SK-N-SH (cell line): ENCODE measurements around the gene TOR1AIP1. TPM values are rescaled to one million over a fixed set of nuclear protein-coding genes. Genes with fewer than 3 reads are reported as not detected.
A peak's percentile ranks its signal among the peaks of the same experiment; 100 is the strongest.

Experiments used
- CTCF ChIA-PET: fragments of 300-600, 350-600 bp; formaldehyde crosslinking; extraction: SDS; loops from one replicate; lab custom pipeline; 2021; lab: Yijun Ruan, JAX
- POLR2A ChIA-PET: fragments of 350-600 bp; sonication (Branson Sonifier 250); formaldehyde crosslinking; extraction: SDS; loops from one replicate; lab custom pipeline; 2020; ENCODE audit warnings: antibody characterized with exemption, inconsistent platforms; lab: Yijun Ruan, JAX
- DNase-seq: peaks from one replicate; pipeline ENCODE4 v3.0.0; 2012
- H2AFZ ChIP-seq: fragments of 200-600 bp; sonication (generic); 2 replicates; pipeline ENCODE4 v1.8.1; 2016; ENCODE audit warnings: antibody characterized with exemption, mild to moderate bottlenecking, low read depth
- H3F3A ChIP-seq: fragments of 200-600 bp; sonication (generic); replicated peaks from 2 replicates; pipeline ENCODE3; 2016; ENCODE audit warnings: antibody characterized with exemption, mild to moderate bottlenecking; ENCODE audit not compliant: insufficient read depth
- H3K27ac ChIP-seq, 2 experiments: fragments of 200-500 bp in 1 of 2; fragments of 200-600 bp in 1 of 2; sonication (Bioruptor generic) in 1 of 2; sonication (generic), shearing (Covaris generic) in 1 of 2; 2 replicates each; pipeline versions ENCODE4 v1.5.1 to v1.6.1; 2014 to 2016; ENCODE audit warnings: low read depth in 2 of 2, inconsistent platforms in 1 of 2, low read length in 1 of 2, mild to moderate bottlenecking in 1 of 2, mixed read lengths in 1 of 2
- H3K27me3 ChIP-seq: fragments of 200-600 bp; sonication (generic), shearing (Covaris generic); 2 replicates; pipeline ENCODE4 v1.6.1; 2016; ENCODE audit warnings: mixed run types; ENCODE audit not compliant: insufficient read depth
- H3K36me3 ChIP-seq, 2 experiments: fragments of 200-500 bp in 1 of 2; fragments of 200-600 bp in 1 of 2; sonication (Bioruptor generic) in 1 of 2; sonication (generic) in 1 of 2; replicated peaks in 1 of 2; 2 replicates each; pipeline versions ENCODE3 to v1.5.1; 2014 to 2016; ENCODE audit warnings: low read length in 1 of 2, mild to moderate bottlenecking in 1 of 2; ENCODE audit not compliant: insufficient read depth in 2 of 2, control insufficient read depth in 1 of 2
- H3K4me1 ChIP-seq, 2 experiments: fragments of 200-500 bp in 1 of 2; fragments of 200-600 bp in 1 of 2; sonication (Bioruptor generic) in 1 of 2; sonication (generic), shearing (Covaris generic) in 1 of 2; 2 replicates each; pipeline versions ENCODE4 v1.5.1 to v1.6.1; 2014 to 2016; ENCODE audit warnings: low read depth in 1 of 2, low read length in 1 of 2, mixed run types in 1 of 2; ENCODE audit not compliant: insufficient read depth in 2 of 2, control insufficient read depth in 1 of 2
- H3K4me2 ChIP-seq: fragments of 200-600 bp; sonication (generic), shearing (Covaris generic); 2 replicates; pipeline ENCODE4 v1.6.1; 2017; ENCODE audit warnings: mixed run types
- H3K4me3 ChIP-seq, 2 experiments: fragments of 200-500 bp in 1 of 2; fragments of 200-600 bp in 1 of 2; sonication (Bioruptor generic) in 1 of 2; sonication (generic), shearing (Covaris generic) in 1 of 2; 2 replicates each; pipeline versions ENCODE4 v1.5.1 to v1.8.1; 2014 to 2016; ENCODE audit warnings: low read depth in 2 of 2, inconsistent platforms in 1 of 2, low read length in 1 of 2, mild to moderate bottlenecking in 1 of 2, mixed read lengths in 1 of 2, moderate library complexity in 1 of 2
- H3K79me2 ChIP-seq: fragments of 200-600 bp; sonication (generic); 2 replicates; pipeline ENCODE4 v1.8.1; 2017; ENCODE audit warnings: mild to moderate bottlenecking; ENCODE audit not compliant: insufficient read depth
- H3K9ac ChIP-seq: fragments of 200-600 bp; sonication (generic); 2 replicates; pipeline ENCODE4 v1.6.1; 2017; ENCODE audit warnings: mixed run types
- H3K9me2 ChIP-seq: fragments of 200-600 bp; sonication (generic); 2 replicates; pipeline ENCODE4 v1.6.1; 2017; ENCODE audit warnings: mixed run types
- H3K9me3 ChIP-seq: fragments of 200-600 bp; sonication (generic); 2 replicates; pipeline ENCODE4 v1.6.1; 2017; ENCODE audit warnings: mixed run types, mild to moderate bottlenecking, moderate library complexity
- H4K20me1 ChIP-seq: fragments of 200-600 bp; sonication (generic); 2 replicates; pipeline ENCODE4 v1.6.1; 2017; ENCODE audit warnings: mild to moderate bottlenecking, mixed run types; ENCODE audit not compliant: insufficient read depth
- CTCF ChIP-seq: fragments of 200-600 bp; sonication (generic); IDR thresholded peaks from 2 replicates; pipeline ENCODE4 v1.6.1; 2017; ENCODE audit warnings: antibody characterized with exemption, mild to moderate bottlenecking, moderate library complexity
- FOXJ3 ChIP-seq: sonication (generic); formaldehyde crosslinking; IDR thresholded peaks from 2 replicates; pipeline ENCODE4 v1.5.1; 2020; ENCODE audit warnings: mild to moderate bottlenecking, missing genetic modification reagents
- GABPA ChIP-seq: IDR thresholded peaks from 2 replicates; pipeline ENCODE4 v1.4.0; 2012; ENCODE audit warnings: low read depth, mild to moderate bottlenecking
- IRF3 ChIP-seq: fragments of 150-350 bp; IDR thresholded peaks from 2 replicates; pipeline ENCODE4 v1.6.1; 2016; ENCODE audit warnings: mild to moderate bottlenecking, low read depth, low read length
- JUND ChIP-seq: IDR thresholded peaks from 2 replicates; pipeline ENCODE4 v1.4.0; 2012
- MXI1 ChIP-seq: IDR thresholded peaks from 2 replicates; pipeline ENCODE4 v1.6.1; 2012; ENCODE audit warnings: mild to moderate bottlenecking, low read depth, low read length, improper control_type of control experiment
- NFIC ChIP-seq: IDR thresholded peaks from 2 replicates; pipeline ENCODE4 v1.4.0; 2012; ENCODE audit warnings: borderline replicate concordance
- NRF1 ChIP-seq: IDR thresholded peaks from 2 replicates; pipeline ENCODE4 v1.6.1; 2012; ENCODE audit warnings: low read depth, mild to moderate bottlenecking, low read length
- PBX3 ChIP-seq: IDR thresholded peaks from 2 replicates; pipeline ENCODE4; 2012
- RAD21 ChIP-seq: IDR thresholded peaks from 2 replicates; pipeline ENCODE4 v1.6.1; 2012; ENCODE audit warnings: mild to moderate bottlenecking, low read length
- RCOR1 ChIP-seq: fragments of 150-350 bp; IDR thresholded peaks from 2 replicates; pipeline ENCODE4 v1.6.1; 2017; ENCODE audit warnings: antibody characterized with exemption, low read length
- RFX5 ChIP-seq: IDR thresholded peaks from 2 replicates; pipeline ENCODE4 v1.6.1; 2012; ENCODE audit warnings: mild to moderate bottlenecking, improper control_type of control experiment, low read length
- RXRA ChIP-seq: IDR thresholded peaks from 2 replicates; pipeline ENCODE4 v1.4.0; 2012; ENCODE audit warnings: low read depth, mild to moderate bottlenecking, borderline replicate concordance
- TCF12 ChIP-seq: IDR thresholded peaks from 2 replicates; pipeline ENCODE4 v1.4.0; 2012
- TEAD4 ChIP-seq: IDR thresholded peaks from 2 replicates; pipeline ENCODE4 v1.4.0; 2012; ENCODE audit warnings: mild to moderate bottlenecking, borderline replicate concordance; ENCODE audit not compliant: insufficient read depth
- USF1 ChIP-seq: IDR thresholded peaks from 2 replicates; pipeline ENCODE4 v1.4.0; 2012; ENCODE audit warnings: low read depth, borderline replicate concordance
- USF2 ChIP-seq: fragments of 150-350 bp; IDR thresholded peaks from 2 replicates; pipeline ENCODE4 v1.6.1; 2017; ENCODE audit warnings: antibody characterized with exemption, low read length, low read depth, borderline replicate concordance
- YY1 ChIP-seq: IDR thresholded peaks from 2 replicates; pipeline ENCODE4 v1.4.0; 2012; ENCODE audit warnings: low read depth, mild to moderate bottlenecking
- WGBS: methylation state at CpG from one replicate; pipeline ENCODE4 v1.1.6; 2017; ENCODE audit warnings: low lambda C conversion rate; 5-methylcytosine and 5-hydroxymethylcytosine counted together
- polyA plus RNA-seq, 3 experiments: library from polyadenylated mRNA; depleted of rRNA; stranded (reverse); fragments of >200 nt; gene quantifications; 2 replicates each; pipeline ENCODE4 v1.2.3, GENCODE V29; 2012

TOR1AIP1 gene
- polyA plus RNA-seq, 1 of the 3 experiments (the other 2 are of a cell fraction) = 11.8 TPM

- H3K9me3 ChIP-seq = no peaks in the 10 kb centered on the region
- no peak for DNase-seq
- WGBS = 5% methylated on average over 3 of the region's 10 CpGs
- H3K27ac ChIP-seq = peak overlapping the region; percentile 75 to 91
- peak overlapping the region; percentile 74 for H3K4me2 ChIP-seq
- H3K9ac ChIP-seq = peak overlapping the region; percentile 94
- H3K4me1 ChIP-seq = peaks cover 0 to 17% of the 10 kb centered on the region in 2 experiments; a peak in 3 of 4 replicates
- CTCF ChIA-PET = interaction anchor here (0.7 to 2.1 kb wide), 5 partner anchors 11 to 226 kb away, joined by 3 to 8 read pairs (median 3); no protein-coding TSS in a partner anchor
- no peaks in the 10 kb centered on the region for H3K27me3 ChIP-seq
- H4K20me1 ChIP-seq = peaks cover 17% of the 10 kb centered on the region
- no peaks in the 10 kb centered on the region for H3K9me2 ChIP-seq
- H3F3A ChIP-seq = peaks cover 7% of the 10 kb centered on the region
- peak overlapping the region; percentile 91 to 98 for H3K4me3 ChIP-seq
- H2AFZ ChIP-seq = peak overlapping the region; percentile 81
- peaks cover 55% of the 10 kb centered on the region for H3K79me2 ChIP-seq
- no peaks in the 10 kb centered on the region for H3K36me3 ChIP-seq
- POLR2A ChIA-PET = no interaction called here
- TF ChIP-seq USF2 = no peak
- no peak for TF ChIP-seq NFIC
- no peak for TF ChIP-seq IRF3
- TF ChIP-seq, all 33 proteins: peak for 0
These were observed 73.2 kb downstream of the TOR1AIP1 start for GRCh38 chr1:179955287-179955680.

- CTCF ChIA-PET = interaction anchor here (0.7 to 2.1 kb wide), 4 partner anchors 10 to 226 kb away, joined by 3 to 8 read pairs (median 4); no protein-coding TSS in a partner anchor
- Histone ChIP-seq H3F3A (peaks cover 7% of the 10 kb centered on the region), H3K36me3 (no peaks in the 10 kb centered on the region), H3K27ac (peak overlapping the region in 1 of 2 experiments; percentile 75; a peak in 2 of 4 replicates), H3K4me3 (peak overlapping the region; percentile 91 to 98), H2AFZ (no peak overlapping the region), H3K9ac (peak overlapping the region; percentile 94)
- TF ChIP-seq NFIC = no peak
- TF ChIP-seq GABPA = no peak
- no peak for TF ChIP-seq TCF12
- no peak for TF ChIP-seq PBX3
- TF ChIP-seq NRF1 = no peak
- no peak for TF ChIP-seq RCOR1
- TF ChIP-seq USF1 = no peak
- no peak for TF ChIP-seq JUND
- no peak for TF ChIP-seq RFX5
- no peak for TF ChIP-seq FOXJ3 (CRISPR knock-in tag)
- no peak for TF ChIP-seq RXRA
- no peak for TF ChIP-seq TEAD4
- no peak for TF ChIP-seq YY1
- no peak for TF ChIP-seq MXI1
- TF ChIP-seq CTCF = no peak
- no peak for TF ChIP-seq RAD21
- TF ChIP-seq, all 33 proteins: peak for 0
- POLR2A ChIA-PET = no interaction called here
- 4% methylated on average over 3 of the region's 3 CpGs for WGBS
- no peaks in the 10 kb centered on the region for H3K27me3 ChIP-seq
- no peak for DNase-seq
- H4K20me1 ChIP-seq = peaks cover 17% of the 10 kb centered on the region
- no peaks in the 10 kb centered on the region for H3K9me2 ChIP-seq
- H3K4me1 ChIP-seq = peaks cover 0 to 17% of the 10 kb centered on the region in 2 experiments; a peak in 3 of 4 replicates
- peaks cover 59% of the 10 kb centered on the region for H3K79me2 ChIP-seq
- H3K9me3 ChIP-seq = no peaks in the 10 kb centered on the region
- H3K4me2 ChIP-seq = peak overlapping the region; percentile 74
These were observed 73.6 kb downstream of the TOR1AIP1 start for GRCh38 chr1:179955731-179956130.
